GM21423 (cell line): Measurements from ENCODE around the gene C16orf74.

Experiments used
- ATAC-seq: cut with Tn5 transposase; IDR thresholded peaks from one replicate; pipeline ENCODE4 v1.9.1; 2021; ENCODE audit warnings: mild to moderate bottlenecking, moderate library complexity; ENCODE audit not compliant: unreplicated experiment

C16orf74 gene

GRCh38 chr16:85777583-85778310 is 26.9 kb upstream of the C16orf74 start:
- no peak for ATAC-seq

- ATAC-seq: no peak
Measured at GRCh38 chr16:85774811-85775210, 23.9 kb upstream of the C16orf74 start.

DNA sequence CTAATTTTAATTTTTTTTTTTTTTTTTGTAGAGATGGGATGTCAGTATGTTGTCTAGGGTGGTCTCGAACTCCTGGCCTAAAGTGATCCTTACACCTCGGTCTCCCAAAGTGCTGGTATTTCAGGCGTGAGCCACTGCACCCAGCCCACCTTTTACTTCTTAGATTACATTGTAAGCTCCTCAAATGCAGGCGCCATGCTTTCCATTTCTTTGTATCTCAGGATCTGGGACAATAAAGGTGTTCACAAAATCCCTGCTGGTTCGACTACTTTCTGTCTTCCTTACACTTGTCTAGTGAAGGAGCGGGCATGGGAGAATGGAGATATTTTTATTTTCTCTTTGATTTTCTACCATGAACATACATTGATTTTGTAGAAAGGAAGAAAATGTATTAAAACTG is 23.2 kb upstream of the C16orf74 start:
- no peak for ATAC-seq

GRCh38 chr16:85773044-85773443 is 22.1 kb upstream of the C16orf74 start:
- no peak for ATAC-seq

DNA sequence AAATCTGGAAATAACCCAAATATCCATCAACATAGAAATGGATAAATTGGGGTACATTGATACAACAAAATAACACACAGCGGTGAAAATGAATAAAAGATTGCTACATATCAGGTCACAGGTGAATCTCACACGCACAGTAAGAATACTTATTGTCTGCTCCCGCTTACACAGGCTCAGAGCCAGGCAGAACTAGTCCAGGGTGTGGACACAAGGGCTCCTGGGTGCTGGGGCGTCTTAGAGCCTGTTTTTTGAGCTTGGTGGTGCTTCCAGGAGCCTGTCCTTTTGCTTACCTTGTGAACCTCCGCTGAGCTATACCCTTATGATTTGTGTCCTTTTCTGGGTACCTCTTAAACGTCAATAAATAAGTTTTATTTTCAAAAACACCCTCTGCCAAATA is 19.8 kb upstream of the C16orf74 start:
- ATAC-seq: no peak

- ATAC-seq: no peak
Measured at GRCh38 chr16:85768199-85768598, 17.3 kb upstream of the C16orf74 start.

- no peak for ATAC-seq
Measured at GRCh38 chr16:85767531-85767930, 16.6 kb upstream of the C16orf74 start.

- no peak for ATAC-seq
Measured at GRCh38 chr16:85765767-85766166, 14.9 kb upstream of the C16orf74 start.

GRCh38 chr16:85765211-85765610 is 14.3 kb upstream of the C16orf74 start:
- ATAC-seq: no peak

DNA sequence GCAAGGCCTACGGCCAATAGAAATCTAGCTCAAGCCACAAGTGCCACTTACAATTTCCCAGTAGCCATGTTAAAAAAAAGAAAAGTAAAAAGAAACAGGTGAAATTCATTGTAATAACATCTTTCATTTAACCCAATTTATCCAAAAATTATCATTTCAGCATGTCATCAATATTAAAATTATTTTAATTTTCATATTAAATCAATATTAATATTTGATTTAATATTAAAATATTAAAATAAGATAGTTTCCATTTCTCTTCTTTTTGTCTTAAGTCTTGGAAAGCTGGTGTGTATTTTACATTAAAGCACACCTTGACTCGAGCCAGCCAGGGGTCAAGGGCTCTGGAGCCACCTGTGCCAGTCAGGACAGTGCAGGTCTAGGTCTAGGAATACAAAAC is 12.7 kb upstream of the C16orf74 start:
- no peak for ATAC-seq

GRCh38 chr16:85762970-85763369 is 12.1 kb upstream of the C16orf74 start:
- no peak for ATAC-seq

DNA sequence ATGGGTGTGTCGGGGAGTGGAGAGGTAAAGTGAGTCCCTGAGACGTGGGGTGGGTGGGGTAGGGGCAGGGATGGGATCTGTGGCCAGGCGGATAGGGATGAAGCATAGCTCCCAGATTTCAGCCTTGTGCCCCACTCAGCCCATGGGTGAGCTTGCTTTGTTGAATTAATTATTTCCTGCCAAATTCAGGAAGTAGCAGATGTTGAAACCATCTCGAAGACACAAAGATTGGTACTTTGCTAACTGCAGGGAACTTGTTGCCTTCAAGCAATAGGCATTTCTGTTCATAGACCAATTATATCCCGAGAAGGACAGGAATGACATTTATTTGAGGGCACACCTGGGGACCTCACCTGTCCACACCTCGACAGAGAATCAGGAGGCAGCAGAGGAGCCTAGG is 11.0 kb upstream of the C16orf74 start:
- no peak for ATAC-seq

DNA sequence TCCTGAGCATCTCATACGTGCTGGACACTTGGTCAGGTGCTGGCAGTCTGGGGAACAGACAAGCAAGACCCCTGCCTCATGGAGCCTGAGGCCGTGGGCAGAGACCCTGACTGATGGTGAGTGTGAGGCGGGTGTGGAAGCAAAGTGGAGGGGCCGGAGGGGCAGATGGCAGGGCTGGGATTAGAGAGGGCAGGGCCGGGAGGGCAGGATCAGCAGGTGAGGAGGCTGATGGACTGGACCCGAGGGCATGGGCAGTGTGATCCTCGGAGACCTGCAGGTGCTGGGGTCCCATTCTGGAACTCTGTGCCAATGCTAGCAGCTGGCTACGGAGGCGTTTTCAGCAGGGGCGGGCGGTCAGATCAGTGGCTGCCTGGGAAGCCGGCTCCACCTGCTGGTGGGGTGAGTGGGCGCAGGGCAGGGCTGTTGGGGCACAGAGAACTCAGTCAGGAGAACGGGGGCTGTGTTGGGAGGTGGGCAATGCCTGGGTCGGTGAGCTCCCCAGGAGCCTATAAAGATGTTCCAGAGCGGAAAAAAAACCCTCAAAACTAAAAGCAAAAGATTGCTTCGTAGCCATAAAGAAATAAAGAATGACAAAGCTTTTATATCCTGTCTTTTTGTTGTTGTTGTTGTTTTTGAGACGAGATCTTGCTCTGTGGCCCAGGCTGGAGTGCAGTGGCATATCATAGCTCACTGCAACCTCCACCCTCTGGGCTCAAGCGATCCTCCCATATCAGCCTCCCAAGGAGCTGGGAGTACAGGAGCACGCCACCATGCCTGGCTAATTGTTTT is 8.9 kb upstream of the C16orf74 start:
- no peak for ATAC-seq

GRCh38 chr16:85759136-85759535 is 8.2 kb upstream of the C16orf74 start:
- ATAC-seq: no peak

DNA sequence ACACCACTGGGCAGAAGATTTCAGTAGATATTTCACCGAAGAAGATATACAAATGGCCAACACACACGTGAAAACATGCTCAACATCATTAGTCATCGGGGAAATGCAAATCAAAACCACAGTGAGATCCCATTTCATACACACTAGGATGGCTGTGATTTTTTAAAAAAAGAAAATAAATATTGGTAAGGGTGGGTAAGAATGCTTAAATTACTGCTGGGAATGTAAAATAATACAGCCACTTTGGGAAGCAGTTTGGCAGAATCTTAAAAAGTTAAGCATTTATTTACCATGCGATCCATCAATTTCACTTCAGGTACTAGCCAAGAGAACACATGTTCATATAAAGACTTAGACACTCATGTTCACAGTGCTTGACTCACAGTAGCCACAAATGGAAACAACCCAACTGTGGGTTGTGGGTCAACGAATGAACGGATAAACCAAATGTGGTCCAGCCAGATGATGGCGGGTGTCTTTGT is 6.5 kb upstream of the C16orf74 start:
- ATAC-seq: peak; percentile 27

- ATAC-seq: peak; percentile 46
Measured at GRCh38 chr16:85755929-85756768, 5.3 kb upstream of the C16orf74 start.

DNA sequence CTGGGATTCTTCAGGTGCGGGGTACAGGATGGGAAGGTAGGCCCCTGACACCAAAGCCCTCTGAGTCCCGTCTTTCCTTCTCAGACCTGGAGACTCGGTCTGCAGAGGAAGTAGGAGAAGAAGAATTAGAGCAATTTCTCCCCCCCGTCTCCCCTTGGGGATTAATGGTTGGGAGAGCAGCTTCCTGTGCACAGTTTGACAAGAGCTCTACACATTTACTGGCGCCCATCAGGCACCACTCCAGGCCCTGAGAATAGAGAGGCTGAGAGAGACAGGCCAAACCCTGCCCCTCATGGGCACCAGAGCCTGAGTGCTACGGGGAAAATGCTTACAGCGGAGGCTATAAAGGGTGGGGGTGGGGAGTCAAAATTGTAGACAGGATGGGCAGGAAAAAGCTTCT is 3.5 kb upstream of the C16orf74 start:
- ATAC-seq: no peak

DNA sequence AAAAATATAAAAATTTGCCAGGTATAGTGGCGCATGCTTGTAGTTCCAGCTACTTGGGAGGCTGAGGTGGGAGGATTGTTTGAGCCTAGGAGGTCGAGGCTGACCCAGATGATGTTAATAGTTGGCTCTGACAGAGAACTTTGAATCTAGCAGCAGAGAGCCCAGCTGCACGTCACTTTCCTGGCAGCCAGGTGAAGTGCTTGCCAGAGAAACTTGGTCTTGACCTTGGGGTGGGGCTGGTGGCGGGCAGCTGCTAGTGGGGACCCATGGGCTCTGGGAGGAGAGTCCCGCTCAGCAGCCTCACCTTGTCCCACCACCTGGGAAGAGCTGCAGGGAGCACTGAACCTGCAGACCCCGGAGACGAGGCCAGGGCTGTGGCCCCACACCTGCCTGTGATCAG is 3.1 kb upstream of the C16orf74 start:
- ATAC-seq: no peak

DNA sequence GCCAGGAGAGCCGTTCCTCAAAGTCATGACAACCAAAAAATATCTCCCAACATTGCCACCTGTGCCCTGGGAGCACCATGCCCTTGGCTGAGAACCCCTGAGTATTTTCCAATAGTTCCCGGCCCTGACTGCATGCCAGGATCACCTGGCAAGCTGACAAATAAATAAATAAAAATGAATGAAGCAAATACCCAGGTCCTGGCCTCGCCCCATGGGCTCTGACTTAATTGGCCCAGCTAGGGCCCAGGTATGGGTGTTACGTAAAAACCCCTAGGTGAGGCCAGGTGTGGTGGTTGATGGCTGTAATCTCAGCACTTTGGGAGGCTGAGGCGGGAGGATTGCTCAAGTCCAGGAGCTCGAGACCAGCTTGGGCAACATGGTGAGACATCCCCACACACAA is 2.7 kb upstream of the C16orf74 start:
- ATAC-seq: no peak

- no peak for ATAC-seq
Measured at GRCh38 chr16:85752511-85753420, 1.9 kb upstream of the C16orf74 start.
